Right lobe of liver (tissue), 6 donors: ENCODE measurements around the gene AK5. TPM values are rescaled to one million over a fixed set of nuclear protein-coding genes. Genes with fewer than 3 reads are reported as not detected.

Experiments
- ATAC-seq, 4 donors: fragments of 200-7000 bp; cut with Tn5 transposase; one replicate each; pipeline ENCODE4 v1.9.1; 2020; ENCODE audit warnings: mild to moderate bottlenecking in 4 of 4, moderate library complexity in 4 of 4
- DNase-seq, 3 donors: peaks; one replicate each; pipeline ENCODE4 v3.0.0-alpha.2; 2020
- H3K27ac ChIP-seq, 3 donors: fragments of 200-600 bp; one replicate each; pipeline ENCODE4 v1.8.0; 2022
- H3K27me3 ChIP-seq, 2 donors: fragments of 200-600 bp; one replicate each; pipeline ENCODE4 v1.8.0; 2022
- H3K36me3 ChIP-seq, 4 donors: fragments of 200-600 bp; sonication (generic) in 1 of 4; one replicate each; pipeline versions ENCODE4 v1.5.1 to v1.8.0; 2017 to 2022; ENCODE audit warnings: control low read depth in 1 of 4
- H3K4me1 ChIP-seq, 4 donors: fragments of 200-600 bp; sonication (generic) in 1 of 4; one replicate each; pipeline versions ENCODE4 v1.5.1 to v1.8.0; 2017 to 2022; ENCODE audit warnings: control low read depth in 1 of 4
- H3K4me3 ChIP-seq, 3 donors: fragments of 200-600 bp; one replicate each; pipeline ENCODE4 v1.8.0; 2022
- H3K9me3 ChIP-seq, 4 donors: fragments of 200-600 bp; sonication (generic) in 1 of 4; one replicate each; pipeline versions ENCODE4 v1.5.1 to v1.8.0; 2017 to 2022; ENCODE audit warnings: control low read depth in 1 of 4
- POLR2A ChIP-seq: fragments of 450-650 bp; IDR thresholded peaks from one replicate; pipeline ENCODE4 v1.6.1; 2017; ENCODE audit warnings: antibody characterized with exemption, mild to moderate bottlenecking
- WGBS: methylation state at CpG from one replicate; pipeline ENCODE4 v1.1.6; 2018; ENCODE audit warnings: low coverage, low lambda C conversion rate; ENCODE audit not compliant: insufficient coverage; ENCODE audit errors: missing lambda C conversion rate; 5-methylcytosine and 5-hydroxymethylcytosine counted together
- intact Hi-C, 2 donors: fragments of 100-400 bp; cut with DNase I; formaldehyde crosslinking; loops; one replicate each; pipeline versions ENCODE4 v1.11.2 to v1.14.1; 2022
- total RNA-seq, 6 experiments: library from RNA; depleted of rRNA in 2 of 6; stranded (reverse); fragments of >200 nt in 2 of 6; fragmentation: NEBNext Ultra II Directional in 3 of 6; extraction: Animal tissue kit (Norgen Biotek cat#: 25700) in 3 of 6; gene quantifications; one replicate each; pipeline versions ENCODE4 v1.1.0 to v1.2.4, GENCODE V29; 2016 to 2023
- TF ChIP-seq, protein P1 (sequence below), 4 donors: fragments of 200-600 bp in 3 of 4; fragments of 450-650 bp in 1 of 4; IDR thresholded peaks; one replicate each; pipeline versions ENCODE4 v1.5.1 to v1.8.0; 2016 to 2022; ENCODE audit warnings: antibody characterized with exemption in 4 of 4, mild to moderate bottlenecking in 2 of 4
- donor health status: DM: no; HTN: yes; CAD: no.
- donor health status: DM: no; HTN: no; CAD: no.
- donor health status: DM: no; HTN: no; CAD: no.
- donor health status: DM: no; HTN: yes; CAD: no.
- donor health status: DM: no; HTN: yes; CAD: no.

Gene AK5
- total RNA-seq, 6 experiments from 2014 or later = 0.47 to 0.53 TPM; not detected in 4

- TF ChIP-seq POLR2A = no peak
- TF ChIP-seq, protein P1, sequence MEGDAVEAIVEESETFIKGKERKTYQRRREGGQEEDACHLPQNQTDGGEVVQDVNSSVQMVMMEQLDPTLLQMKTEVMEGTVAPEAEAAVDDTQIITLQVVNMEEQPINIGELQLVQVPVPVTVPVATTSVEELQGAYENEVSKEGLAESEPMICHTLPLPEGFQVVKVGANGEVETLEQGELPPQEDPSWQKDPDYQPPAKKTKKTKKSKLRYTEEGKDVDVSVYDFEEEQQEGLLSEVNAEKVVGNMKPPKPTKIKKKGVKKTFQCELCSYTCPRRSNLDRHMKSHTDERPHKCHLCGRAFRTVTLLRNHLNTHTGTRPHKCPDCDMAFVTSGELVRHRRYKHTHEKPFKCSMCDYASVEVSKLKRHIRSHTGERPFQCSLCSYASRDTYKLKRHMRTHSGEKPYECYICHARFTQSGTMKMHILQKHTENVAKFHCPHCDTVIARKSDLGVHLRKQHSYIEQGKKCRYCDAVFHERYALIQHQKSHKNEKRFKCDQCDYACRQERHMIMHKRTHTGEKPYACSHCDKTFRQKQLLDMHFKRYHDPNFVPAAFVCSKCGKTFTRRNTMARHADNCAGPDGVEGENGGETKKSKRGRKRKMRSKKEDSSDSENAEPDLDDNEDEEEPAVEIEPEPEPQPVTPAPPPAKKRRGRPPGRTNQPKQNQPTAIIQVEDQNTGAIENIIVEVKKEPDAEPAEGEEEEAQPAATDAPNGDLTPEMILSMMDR (IDR thresholded peaks at IDR 0.05) = no peak
- ATAC-seq = no peak
- Histone ChIP-seq H3K9me3 (no peaks in the 10 kb centered on the region), H3K27me3 (no peaks in the 10 kb centered on the region), H3K4me3 (no peak overlapping the region), H3K27ac (no peak overlapping the region), H3K4me1 (no peaks in the 10 kb centered on the region), H3K36me3 (no peaks in the 10 kb centered on the region)
- no peak for DNase-seq
- intact Hi-C loops = no loop called here
These were observed 54.9 kb downstream of the AK5 start for GRCh38 chr1:77336729-77337128.

- intact Hi-C loops = no loop called here
- Histone ChIP-seq H3K4me3 (no peak overlapping the region), H3K27me3 (no peaks in the 10 kb centered on the region), H3K9me3 (no peaks in the 10 kb centered on the region), H3K36me3 (no peaks in the 10 kb centered on the region), H3K27ac (no peak overlapping the region), H3K4me1 (no peaks in the 10 kb centered on the region)
- ATAC-seq = no peak
- no peak for DNase-seq
- 44% methylated on average over 1 of the region's 1 CpG for WGBS
- no peak for TF ChIP-seq POLR2A
- TF ChIP-seq, protein P1 (IDR thresholded peaks at IDR 0.05) = no peak
These were observed 57.5 kb downstream of the AK5 start for GRCh38 chr1:77339326-77339725.

- intact Hi-C loops = no loop called here
- no peak for ATAC-seq
- TF ChIP-seq POLR2A = no peak
- TF ChIP-seq, protein P1 (IDR thresholded peaks at IDR 0.05) = no peak
- Histone ChIP-seq H3K36me3 (no peaks in the 10 kb centered on the region), H3K4me1 (no peaks in the 10 kb centered on the region), H3K9me3 (no peaks in the 10 kb centered on the region), H3K27ac (no peak overlapping the region), H3K4me3 (no peak overlapping the region), H3K27me3 (no peaks in the 10 kb centered on the region)
- DNase-seq = no peak
- 83% methylated on average over 4 of the region's 4 CpGs for WGBS
These were observed 59.4 kb downstream of the AK5 start for GRCh38 chr1:77341195-77341594.

DNA sequence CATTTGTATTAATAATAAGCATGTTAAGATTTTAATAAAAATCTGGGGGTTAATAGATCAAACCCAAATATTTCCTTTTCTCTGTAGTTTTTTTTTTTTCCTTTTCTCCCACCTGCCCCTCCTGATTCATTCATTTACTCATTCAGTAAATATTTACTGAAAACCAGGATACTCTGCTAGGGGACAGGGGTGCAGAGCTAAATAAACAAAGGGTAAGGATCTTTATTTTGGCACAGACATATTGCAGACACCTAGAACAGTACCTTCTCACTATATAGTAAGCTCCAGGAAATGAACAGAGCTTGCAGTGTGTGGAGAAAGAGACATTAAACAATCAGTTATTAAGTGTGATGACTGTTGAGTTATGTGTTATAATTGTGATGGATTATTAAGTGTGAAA is 60.9 kb downstream of the AK5 start:
- ATAC-seq (no peak), DNase-seq (no peak)
- H3K4me3 ChIP-seq = no peak overlapping the region
- no peak overlapping the region for H3K27ac ChIP-seq
- H3K9me3 ChIP-seq = no peaks in the 10 kb centered on the region
- H3K36me3 ChIP-seq = no peaks in the 10 kb centered on the region
- no peaks in the 10 kb centered on the region for H3K4me1 ChIP-seq
- intact Hi-C loops = no loop called here
- TF ChIP-seq, protein P1 (IDR thresholded peaks at IDR 0.05) = no peak
- TF ChIP-seq POLR2A = no peak
- no peaks in the 10 kb centered on the region for H3K27me3 ChIP-seq

DNA sequence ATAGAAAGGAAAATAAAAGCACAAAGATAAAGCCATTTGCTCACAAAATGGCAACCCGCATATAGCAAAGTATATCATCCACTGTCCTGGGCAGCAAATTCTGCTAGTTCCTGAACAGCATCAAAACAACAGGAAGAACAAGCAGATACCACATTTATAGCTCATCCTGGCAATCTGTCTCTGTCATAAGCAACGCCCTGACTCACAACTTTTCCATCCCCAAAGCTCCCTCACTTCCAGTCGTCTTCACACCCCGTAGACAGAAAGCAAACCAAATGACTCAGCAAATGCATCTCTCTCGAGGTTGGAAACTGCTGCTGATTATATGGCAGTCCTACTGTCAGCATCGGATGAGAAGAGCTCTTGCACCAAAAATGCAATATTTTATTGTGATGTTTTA is 65.8 kb downstream of the AK5 start:
- no peaks in the 10 kb centered on the region for H3K4me1 ChIP-seq
- ATAC-seq = peak; percentile 56 to 81 (median 71)
- no peak overlapping the region for H3K4me3 ChIP-seq
- WGBS = 30% methylated on average over 6 of the region's 6 CpGs
- H3K9me3 ChIP-seq = no peaks in the 10 kb centered on the region
- H3K36me3 ChIP-seq = no peaks in the 10 kb centered on the region
- H3K27me3 ChIP-seq = no peaks in the 10 kb centered on the region
- no peak for DNase-seq
- intact Hi-C loops = no loop called here
- TF ChIP-seq, protein P1 (IDR thresholded peaks at IDR 0.05) = no peak
- no peak overlapping the region for H3K27ac ChIP-seq
